ENCODE data around the gene TLN1.

DNA sequence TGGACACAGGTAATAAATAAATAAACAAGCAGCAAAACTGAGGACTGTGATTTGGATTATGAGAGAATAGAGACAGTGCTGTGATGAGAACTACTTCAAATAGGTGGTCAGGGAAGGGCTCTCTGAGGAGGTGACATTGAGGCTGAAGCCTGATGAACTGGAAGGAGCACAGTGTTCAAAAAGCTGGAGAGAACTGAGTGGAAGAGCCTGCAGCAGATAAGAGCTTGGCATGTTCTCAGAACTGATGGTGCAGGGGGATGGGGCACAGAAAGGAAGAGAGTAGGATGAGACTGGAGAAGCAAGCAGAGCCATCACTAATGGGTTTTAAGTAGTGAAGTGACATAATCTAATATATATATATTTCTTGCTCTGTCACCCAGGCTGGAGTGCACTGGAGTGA is 31.1 kb downstream of the TLN1 start:
- TF ChIP-seq CTCF (IDR thresholded peaks at IDR 0.05) (no peak), POLR2A (IDR thresholded peaks at IDR 0.05) (no peak)
